DOHH2 (cell line): ENCODE results near the gene CD163L1.

Experiments used
- H3F3A ChIP-seq: fragments of 200-600 bp; sonication (generic), shearing (Covaris generic); 2 replicates; pipeline ENCODE4 v1.6.0; 2016; ENCODE audit warnings: antibody characterized with exemption, mild to moderate bottlenecking; ENCODE audit not compliant: control insufficient read depth, insufficient read depth
- H3K27ac ChIP-seq: fragments of 200-600 bp; sonication (generic); 2 replicates; pipeline ENCODE4 v1.5.1; 2014; ENCODE audit warnings: low read depth, mild to moderate bottlenecking, low read length, moderate library complexity
- H3K27me3 ChIP-seq: fragments of 200-600 bp; sonication (generic); 2 replicates; pipeline ENCODE4 v1.6.1; 2014; ENCODE audit warnings: mild to moderate bottlenecking, low read length, mixed read lengths; ENCODE audit not compliant: control insufficient read depth
- H3K36me3 ChIP-seq: fragments of 200-600 bp; sonication (generic); 2 replicates; pipeline ENCODE4 v1.6.1; 2014; ENCODE audit warnings: mild to moderate bottlenecking, low read length, moderate library complexity, mixed read lengths; ENCODE audit not compliant: control insufficient read depth
- H3K4me1 ChIP-seq: fragments of 200-600 bp; sonication (generic); 2 replicates; pipeline ENCODE4 v1.6.1; 2014; ENCODE audit warnings: mild to moderate bottlenecking, low read length, mixed read lengths; ENCODE audit not compliant: control insufficient read depth
- H3K4me2 ChIP-seq: fragments of 200-600 bp; sonication (generic); 2 replicates; pipeline ENCODE4 v1.6.0; 2014; ENCODE audit warnings: mild to moderate bottlenecking, low read length, moderate library complexity
- H3K4me3 ChIP-seq: fragments of 200-600 bp; sonication (generic); 2 replicates; pipeline ENCODE4 v1.5.1; 2014; ENCODE audit warnings: mild to moderate bottlenecking, low read length, mixed read lengths
- H3K79me2 ChIP-seq: fragments of 200-600 bp; sonication (generic); 2 replicates; pipeline ENCODE4 v1.6.1; 2014; ENCODE audit warnings: mild to moderate bottlenecking, low read length, mixed read lengths; ENCODE audit not compliant: control insufficient read depth
- H3K9me2 ChIP-seq: fragments of 200-600 bp; sonication (generic); replicated peaks from 2 replicates; pipeline ENCODE4 v1.6.1; 2014; ENCODE audit warnings: mild to moderate bottlenecking, low read length, mixed read lengths; ENCODE audit not compliant: control insufficient read depth
- H3K9me3 ChIP-seq: fragments of 200-600 bp; sonication (generic); 2 replicates; pipeline ENCODE4 v1.6.1; 2014; ENCODE audit warnings: antibody characterized with exemption, low read length, mixed read lengths; ENCODE audit not compliant: control insufficient read depth, insufficient read depth
- H4K20me1 ChIP-seq: fragments of 200-600 bp; sonication (generic); 2 replicates; pipeline ENCODE4 v1.6.0; 2014; ENCODE audit warnings: low read depth, mild to moderate bottlenecking, antibody characterized with exemption, low read length, moderate library complexity; ENCODE audit not compliant: control insufficient read depth, insufficient read depth
- CTCF ChIP-seq: fragments of 200-600 bp; sonication (generic); IDR thresholded peaks from one replicate; pipeline ENCODE4 v1.5.1; 2014; ENCODE audit warnings: antibody characterized with exemption, mild to moderate bottlenecking, low read depth, low read length; ENCODE audit not compliant: poor library complexity, severe bottlenecking
- EZH2phosphoT487 ChIP-seq: fragments of 200-600 bp; sonication (generic); IDR thresholded peaks from 2 replicates; pipeline ENCODE4 v1.6.1; 2017; ENCODE audit warnings: borderline replicate concordance, mild to moderate bottlenecking, antibody characterized with exemption, low read length, moderate library complexity, mixed read lengths

CD163L1 gene

DNA sequence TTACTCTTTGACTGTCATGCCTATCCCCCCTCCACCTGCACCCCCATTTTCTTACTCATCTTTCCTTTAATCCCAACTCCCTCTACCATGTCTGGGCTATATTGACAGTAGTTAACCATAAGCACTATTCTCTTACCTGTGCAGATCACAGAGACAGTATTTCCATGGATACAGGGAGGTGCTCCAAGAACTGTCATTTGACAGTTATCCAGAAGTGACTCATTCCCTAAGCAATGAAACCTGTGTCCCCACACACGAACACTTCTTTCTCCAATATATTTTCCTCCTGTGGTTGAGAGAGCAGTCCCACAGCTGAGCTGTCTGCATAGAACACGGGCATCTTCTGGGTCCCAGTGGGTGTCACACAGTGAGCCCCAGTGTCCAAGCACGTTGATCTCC lies 68.8 kb downstream of the CD163L1 start:
- Histone ChIP-seq H3K79me2 (no peaks in the 10 kb centered on the region), H3K4me3 (no peak overlapping the region), H3K27me3 (no peaks in the 10 kb centered on the region), H3K36me3 (no peaks in the 10 kb centered on the region), H3K9me2 (no peaks in the 10 kb centered on the region), H3K9me3 (no peaks in the 10 kb centered on the region), H3K27ac (no peak overlapping the region), H3K4me2 (no peak overlapping the region), H3F3A (no peaks in the 10 kb centered on the region), H3K4me1 (no peaks in the 10 kb centered on the region), H4K20me1 (no peaks in the 10 kb centered on the region)
- TF ChIP-seq CTCF, result no peak
- TF ChIP-seq EZH2phosphoT487, result no peak

DNA sequence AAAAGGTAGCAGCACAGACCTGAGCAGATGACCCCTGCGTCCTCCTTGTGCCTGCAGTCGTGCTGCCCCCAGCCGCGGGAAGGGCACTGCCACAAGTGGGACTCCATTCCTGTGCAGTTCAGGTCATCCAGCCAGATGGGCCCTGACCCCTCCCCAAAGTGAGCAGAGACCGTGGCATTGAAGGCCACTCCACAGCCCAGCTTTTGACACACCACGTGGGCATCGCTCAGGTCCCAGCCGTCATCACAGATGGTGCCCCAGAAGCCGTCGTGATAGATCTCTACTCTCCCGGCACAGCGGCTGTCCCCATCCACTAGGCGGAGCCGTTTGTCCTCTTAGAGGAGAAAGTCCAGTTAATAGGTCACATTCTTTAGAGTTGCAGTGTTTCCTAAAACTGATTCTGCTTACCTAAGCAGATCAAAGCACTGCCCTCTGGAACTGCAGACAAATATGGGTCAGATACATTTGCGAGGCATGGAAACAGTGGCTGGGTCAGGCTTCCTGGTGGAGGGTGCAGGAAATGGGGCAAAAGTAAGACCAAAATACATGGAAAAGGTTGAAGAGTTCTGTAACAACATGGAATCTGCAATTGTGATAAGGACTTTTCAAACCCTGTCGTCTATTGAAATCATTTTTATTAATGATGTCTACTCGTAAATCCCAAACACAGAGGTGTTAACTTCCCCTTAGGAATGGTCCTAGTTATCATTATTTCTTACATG lies 69.4 kb downstream of the CD163L1 start:
- Histone ChIP-seq H3K4me2 (no peak overlapping the region), H3K4me1 (no peaks in the 10 kb centered on the region)
- TF ChIP-seq CTCF (peak; percentile 64), EZH2phosphoT487 (no peak)

DNA sequence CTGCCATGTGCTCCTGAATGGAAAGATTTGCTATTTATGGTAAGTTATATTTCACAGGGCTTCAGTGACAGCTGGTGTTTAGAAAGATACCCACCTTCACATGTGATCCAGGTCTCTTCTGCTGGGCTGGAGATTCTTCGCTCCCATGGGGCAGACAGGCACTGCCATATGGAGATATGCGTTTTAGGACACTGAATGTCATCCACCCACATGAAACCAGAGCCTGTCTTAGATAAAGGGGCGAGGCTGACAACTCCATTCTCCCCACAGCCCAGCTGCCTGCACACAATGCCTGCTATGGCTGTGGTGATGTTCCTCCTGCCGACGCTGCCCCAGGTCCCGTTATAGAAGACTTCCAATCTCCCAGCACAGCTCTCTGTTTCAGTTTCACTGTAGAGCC lies 70.7 kb downstream of the CD163L1 start:
- Histone ChIP-seq H3K4me2 (no peak overlapping the region), H3K4me3 (no peak overlapping the region), H4K20me1 (no peaks in the 10 kb centered on the region)

More for the DNA sequence above, 69.4 kb downstream of the CD163L1 start:
- H3K9me2 ChIP-seq, result no peaks in the 10 kb centered on the region
- no peaks in the 10 kb centered on the region for H3K27me3 ChIP-seq
- no peaks in the 10 kb centered on the region for H3K79me2 ChIP-seq
- no peaks in the 10 kb centered on the region for H4K20me1 ChIP-seq
- no peaks in the 10 kb centered on the region for H3K9me3 ChIP-seq
- H3K36me3 ChIP-seq, result no peaks in the 10 kb centered on the region
- no peaks in the 10 kb centered on the region for H3F3A ChIP-seq
- H3K4me3 ChIP-seq, result no peak overlapping the region
- no peak overlapping the region for H3K27ac ChIP-seq

More for the DNA sequence above, 70.7 kb downstream of the CD163L1 start:
- Histone ChIP-seq H3K79me2 (no peaks in the 10 kb centered on the region), H3K4me1 (no peaks in the 10 kb centered on the region), H3F3A (no peaks in the 10 kb centered on the region), H3K9me2 (no peaks in the 10 kb centered on the region), H3K36me3 (no peaks in the 10 kb centered on the region), H3K27ac (no peak overlapping the region), H3K9me3 (no peaks in the 10 kb centered on the region), H3K27me3 (no peaks in the 10 kb centered on the region)
- no peak for TF ChIP-seq CTCF
- TF ChIP-seq EZH2phosphoT487, result no peak
